ENCODE results near the gene RBM33.

RBM33 gene

GRCh38 chr7:155759740-155760430 is 115.4 kb downstream of the RBM33 start:
- TF ChIP-seq CTCF (conservative IDR thresholded peaks at IDR 0.05; ENCODE audit: low read depth, low read length) = no peak
- no peak for DNase-seq (ENCODE audit: low read depth)
- H3K4me3 ChIP-seq (ENCODE audit: low read length) = no peak overlapping the region

GRCh38 chr7:155761162-155761561 is 116.7 kb downstream of the RBM33 start:
- DNase-seq (ENCODE audit: low read depth) = no peak

GRCh38 chr7:155762036-155762435 is 117.6 kb downstream of the RBM33 start:
- TF ChIP-seq CTCF (conservative IDR thresholded peaks at IDR 0.05; ENCODE audit: low read depth, low read length) = no peak
- H3K4me3 ChIP-seq (ENCODE audit: low read length) = no peak overlapping the region
- no peak for DNase-seq (ENCODE audit: low read depth)

More at GRCh38 chr7:155761162-155761561, 116.7 kb downstream of the RBM33 start:
- no peak overlapping the region for H3K4me3 ChIP-seq (ENCODE audit: low read length)
- no peak for TF ChIP-seq CTCF (conservative IDR thresholded peaks at IDR 0.05; ENCODE audit: low read depth, low read length)

GRCh38 chr7:155762655-155763054 is 118.2 kb downstream of the RBM33 start:
- DNase-seq (ENCODE audit: low read depth) = peak; percentile 18
- no peak for TF ChIP-seq CTCF (conservative IDR thresholded peaks at IDR 0.05; ENCODE audit: low read depth, low read length)

GRCh38 chr7:155763122-155763521 is 118.7 kb downstream of the RBM33 start:
- TF ChIP-seq CTCF (conservative IDR thresholded peaks at IDR 0.05; ENCODE audit: low read depth, low read length) = no peak
- no peak for DNase-seq (ENCODE audit: low read depth)
- no peak overlapping the region for H3K4me3 ChIP-seq (ENCODE audit: low read length)

More at GRCh38 chr7:155762655-155763054, 118.2 kb downstream of the RBM33 start:
- H3K4me3 ChIP-seq (ENCODE audit: low read length) = no peak overlapping the region

GRCh38 chr7:155763691-155764437 is 119.4 kb downstream of the RBM33 start:
- no peak for DNase-seq (ENCODE audit: low read depth)
- TF ChIP-seq CTCF (conservative IDR thresholded peaks at IDR 0.05; ENCODE audit: low read depth, low read length) = no peak
- H3K4me3 ChIP-seq (ENCODE audit: low read length) = no peak overlapping the region

GRCh38 chr7:155764438-155764793 is 120.0 kb downstream of the RBM33 start:
- no peak overlapping the region for H3K4me3 ChIP-seq (ENCODE audit: low read length)
- no peak for DNase-seq (ENCODE audit: low read depth)
- no peak for TF ChIP-seq CTCF (conservative IDR thresholded peaks at IDR 0.05; ENCODE audit: low read depth, low read length)

All from retinal pigment epithelial cell (primary cell).